ENCODE results near the gene CDX1.

Gene CDX1

GRCh38 chr5:150163547-150164059 lies 3.0 kb upstream of the CDX1 start:
- no peak for DNase-seq (ENCODE audit: low read depth)

DNA sequence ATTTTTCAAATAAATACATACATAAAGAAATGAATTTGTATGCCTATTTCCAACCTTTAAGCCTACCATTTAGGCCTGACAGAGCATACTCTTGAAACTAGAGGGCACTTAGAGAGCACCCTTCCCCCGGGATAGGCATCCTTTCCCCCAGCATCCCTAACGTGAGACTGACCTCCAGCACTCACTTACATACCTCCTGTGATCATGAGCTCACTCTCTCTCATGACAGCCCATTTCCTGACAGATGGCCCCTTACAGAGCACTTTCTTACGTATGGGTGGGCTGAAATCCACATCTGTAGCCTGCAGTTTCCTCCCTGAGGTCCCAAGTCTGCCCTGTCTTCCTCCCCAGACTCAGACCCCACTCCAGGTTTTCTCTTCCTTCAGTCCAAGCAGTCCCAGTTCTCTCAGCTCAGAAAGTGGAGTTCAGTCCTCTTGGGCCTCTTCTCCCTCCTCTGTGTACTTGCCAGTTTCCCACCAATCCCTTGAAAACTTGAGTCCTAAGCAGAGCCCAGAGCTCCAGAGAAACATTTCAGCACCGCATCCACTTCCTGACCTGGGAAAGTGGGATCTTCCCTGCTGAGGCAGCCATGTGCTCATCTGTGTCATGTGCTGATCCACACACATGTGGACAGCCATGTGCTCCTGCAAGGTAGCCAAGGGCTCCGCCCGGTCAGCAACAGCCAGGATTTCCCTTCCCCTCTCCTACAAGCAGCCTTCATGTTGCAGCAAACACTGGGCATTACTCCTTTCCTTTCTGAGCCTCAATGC lies 2.2 kb upstream of the CDX1 start:
- DNase-seq (ENCODE audit: low read depth): no peak

GRCh38 chr5:150166037-150166649 lies 435 bp upstream of the CDX1 start:
- DNase-seq (ENCODE audit: low read depth): no peak

- no peak for DNase-seq (ENCODE audit: low read depth)
Measured at GRCh38 chr5:150167512-150167850, 903 bp downstream of the CDX1 start.

- no peak for DNase-seq (ENCODE audit: low read depth)
Measured at GRCh38 chr5:150167908-150168307, 1.3 kb downstream of the CDX1 start.

DNA sequence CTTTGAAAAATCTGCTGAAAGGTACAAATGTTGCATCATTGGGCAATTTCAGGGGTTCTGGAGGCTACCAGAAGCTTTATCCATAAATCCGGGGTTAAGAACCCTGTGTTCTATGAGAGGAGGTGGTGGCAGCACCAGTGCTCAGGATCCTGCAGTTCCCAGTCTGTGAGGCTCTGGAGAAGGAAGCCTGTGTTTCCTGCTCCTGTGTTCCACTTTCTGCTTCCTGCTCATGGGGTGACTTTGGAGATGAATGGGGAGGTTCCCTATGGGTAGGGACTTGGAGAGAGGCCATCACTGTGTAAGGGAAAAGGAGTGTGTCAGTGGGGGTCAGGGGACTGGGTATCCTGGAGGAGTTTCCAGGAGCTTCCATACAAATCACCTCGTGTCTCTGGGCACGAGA lies 2.3 kb downstream of the CDX1 start:
- DNase-seq (ENCODE audit: low read depth): no peak

DNA sequence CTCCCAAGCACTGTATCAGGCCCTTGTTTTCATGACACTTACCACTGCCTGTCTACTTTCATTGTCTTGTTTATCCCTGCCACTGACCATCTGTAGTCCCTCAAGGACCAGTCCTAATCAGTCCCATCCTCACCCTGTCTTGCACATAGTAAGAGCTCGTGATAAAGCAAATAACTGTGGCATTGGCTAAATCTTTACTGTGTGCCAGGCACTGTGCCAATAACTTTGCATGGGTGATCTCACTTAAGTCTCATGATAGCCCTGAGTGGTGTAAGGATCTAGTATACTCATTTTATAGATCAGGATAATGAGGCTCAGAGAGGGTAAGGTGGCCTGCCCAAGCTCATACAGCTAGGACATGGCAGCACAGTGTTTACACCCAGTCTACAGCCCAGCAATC lies 5.6 kb downstream of the CDX1 start:
- no peak for DNase-seq (ENCODE audit: low read depth)

DNA sequence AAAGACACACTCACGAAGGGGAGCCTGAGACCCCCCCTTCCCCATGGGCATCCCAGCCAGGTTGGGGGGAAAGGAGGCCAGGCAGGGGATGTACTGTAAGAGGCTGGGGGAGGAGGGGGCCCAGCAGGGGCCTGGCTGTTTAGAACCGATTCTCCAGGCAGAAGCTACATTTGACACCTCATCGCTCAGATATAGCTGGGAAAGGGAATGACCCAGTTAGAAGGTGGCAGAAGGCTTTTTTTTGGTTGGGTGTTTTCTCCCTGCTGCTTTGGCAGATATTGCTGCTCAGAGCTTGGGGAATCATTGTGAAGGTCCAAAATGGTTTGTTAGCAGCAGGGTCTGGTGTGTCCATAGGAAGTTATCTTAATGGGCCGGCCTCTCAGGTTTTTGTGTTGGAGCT lies 6.0 kb downstream of the CDX1 start:
- no peak for DNase-seq (ENCODE audit: low read depth)

DNA sequence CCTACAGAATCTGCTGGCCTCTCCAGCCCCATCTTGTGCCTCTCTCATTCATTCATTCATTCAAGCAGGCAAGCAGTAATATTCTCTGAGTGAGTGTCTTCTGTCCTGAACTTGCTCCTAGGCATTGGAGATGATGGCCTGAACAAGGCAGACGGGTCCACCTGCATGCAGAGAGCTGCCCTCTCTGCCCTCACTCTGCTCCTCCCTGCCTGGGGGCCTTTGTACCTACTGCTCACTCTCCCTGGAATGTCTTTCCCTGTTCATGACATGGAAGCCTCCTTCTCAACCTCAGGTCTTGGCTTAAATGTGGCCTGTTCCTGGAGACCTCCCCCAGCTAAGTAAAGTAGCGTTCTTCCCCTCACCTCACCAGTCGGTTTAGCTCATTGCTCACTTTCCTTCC lies 6.6 kb downstream of the CDX1 start:
- DNase-seq (ENCODE audit: low read depth): no peak

DNA sequence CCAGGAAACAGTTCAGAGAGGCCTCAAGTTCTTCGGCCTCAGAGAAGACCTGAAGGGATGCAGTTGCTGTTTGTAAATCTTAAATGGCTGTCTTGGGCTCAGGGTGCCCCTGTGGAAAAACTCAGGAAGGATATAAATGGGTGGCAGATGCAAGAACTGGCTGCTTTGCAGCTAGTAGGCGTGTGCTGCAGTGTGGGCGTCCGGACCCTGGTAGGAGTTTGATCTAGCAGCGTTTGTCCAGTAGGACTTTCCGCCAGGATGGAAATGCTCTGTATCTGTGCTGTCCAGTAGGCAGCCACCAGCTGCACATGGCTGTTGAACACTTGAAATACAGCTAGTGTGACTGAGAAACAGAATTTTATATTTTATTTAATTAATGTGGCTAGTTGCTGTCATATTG lies 7.7 kb downstream of the CDX1 start:
- DNase-seq (ENCODE audit: low read depth): no peak

DNA sequence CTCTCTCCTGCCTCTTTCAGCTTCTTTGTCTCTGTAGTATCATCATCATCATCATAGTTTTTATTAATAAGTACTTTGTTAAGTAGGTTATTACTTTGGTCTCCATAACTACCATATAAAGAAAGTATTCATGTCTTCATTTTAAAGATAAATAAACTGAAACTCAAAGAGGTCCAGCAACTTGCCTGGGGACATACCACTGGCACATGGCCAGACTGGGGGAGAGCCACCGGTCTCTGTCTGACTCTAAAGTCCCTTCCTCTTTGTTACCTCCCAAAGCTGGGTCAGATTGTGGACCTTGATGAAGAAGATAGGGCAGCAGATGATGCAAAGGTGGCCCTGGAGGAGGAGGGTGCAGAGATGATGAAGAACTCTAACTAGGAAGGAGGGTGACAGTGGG lies 8.5 kb downstream of the CDX1 start:
- no peak for DNase-seq (ENCODE audit: low read depth)

- no peak for DNase-seq (ENCODE audit: low read depth)
Measured at GRCh38 chr5:150175536-150175935, 9.0 kb downstream of the CDX1 start.

DNA sequence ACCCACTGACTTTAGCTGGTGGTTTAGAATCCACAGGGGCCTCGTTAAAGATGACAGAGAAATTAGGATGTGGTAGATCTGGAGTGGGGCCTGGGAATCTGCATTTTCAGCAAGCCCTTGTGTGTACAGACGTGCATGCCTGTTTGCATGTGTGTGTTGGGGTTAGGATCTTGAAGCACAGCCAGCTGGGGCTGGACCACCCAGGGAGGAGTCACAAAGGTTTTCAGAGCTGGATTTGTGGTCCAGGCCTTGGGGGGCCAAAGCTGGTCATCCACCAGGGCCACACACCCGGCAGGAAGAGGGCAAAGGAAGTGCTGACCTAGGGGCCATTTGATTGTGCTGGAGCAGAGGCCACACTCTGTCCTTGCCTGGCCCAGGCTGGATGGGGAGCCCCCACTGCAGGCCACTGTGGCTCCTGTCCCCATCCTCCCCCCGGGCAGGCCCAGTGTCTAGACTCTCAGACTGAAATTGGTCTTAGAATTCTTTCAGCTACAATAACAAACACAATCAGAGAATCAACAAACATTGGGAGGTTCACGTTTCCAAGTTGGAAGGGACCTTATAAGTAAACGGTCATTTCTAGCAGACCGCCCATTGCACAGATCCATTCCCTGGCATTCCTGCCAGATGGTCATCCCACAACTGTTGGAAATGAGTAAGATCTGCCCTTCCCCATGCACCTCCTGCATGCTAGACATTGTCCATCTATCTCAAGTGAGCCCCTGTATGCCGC lies 10.3 kb downstream of the CDX1 start:
- no peak for DNase-seq (ENCODE audit: low read depth)

DNA sequence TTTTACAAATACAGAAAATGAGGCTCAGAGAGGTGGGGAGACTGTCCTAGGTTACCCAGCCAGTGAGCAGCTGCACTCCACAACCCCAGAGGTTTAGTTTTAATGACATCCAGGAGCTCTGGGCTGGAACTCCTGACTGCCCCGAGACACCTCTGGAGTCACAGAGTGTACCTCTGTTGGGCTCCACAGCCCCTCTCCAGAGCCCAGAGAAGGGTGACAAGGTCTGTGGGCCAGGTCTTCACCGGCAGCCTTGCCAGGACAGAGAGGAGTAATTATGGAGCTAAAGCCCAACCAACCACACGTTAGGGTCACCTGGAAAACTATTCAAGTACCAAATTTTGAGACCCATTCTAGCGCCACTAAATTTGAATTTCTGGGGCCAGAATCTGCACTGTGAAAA lies 11.1 kb downstream of the CDX1 start:
- DNase-seq (ENCODE audit: low read depth): no peak

DNA sequence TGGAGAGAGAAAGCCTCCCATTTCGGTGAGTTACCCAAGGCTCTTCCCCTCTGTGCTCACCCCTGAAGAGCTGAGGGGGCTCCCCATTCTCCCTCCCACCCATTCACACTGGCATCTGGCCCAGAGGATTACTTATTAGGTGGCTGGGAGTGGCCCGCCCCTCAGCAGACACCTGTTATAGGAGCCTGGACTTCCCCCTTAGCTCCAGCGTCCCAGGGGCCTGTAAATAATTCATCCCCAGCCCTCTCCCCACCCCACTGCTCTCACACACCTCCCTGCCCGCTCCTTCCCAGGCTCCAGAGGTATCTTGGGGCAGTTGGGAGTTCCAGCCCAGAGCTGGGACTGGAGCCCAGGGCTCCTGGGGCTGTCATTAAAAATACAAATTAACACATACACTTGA lies 11.7 kb downstream of the CDX1 start:
- DNase-seq (ENCODE audit: low read depth): no peak

GRCh38 chr5:150179019-150179620 lies 12.5 kb downstream of the CDX1 start:
- DNase-seq (ENCODE audit: low read depth): no peak

GRCh38 chr5:150180241-150181026 lies 13.9 kb downstream of the CDX1 start:
- no peak for DNase-seq (ENCODE audit: low read depth)

DNA sequence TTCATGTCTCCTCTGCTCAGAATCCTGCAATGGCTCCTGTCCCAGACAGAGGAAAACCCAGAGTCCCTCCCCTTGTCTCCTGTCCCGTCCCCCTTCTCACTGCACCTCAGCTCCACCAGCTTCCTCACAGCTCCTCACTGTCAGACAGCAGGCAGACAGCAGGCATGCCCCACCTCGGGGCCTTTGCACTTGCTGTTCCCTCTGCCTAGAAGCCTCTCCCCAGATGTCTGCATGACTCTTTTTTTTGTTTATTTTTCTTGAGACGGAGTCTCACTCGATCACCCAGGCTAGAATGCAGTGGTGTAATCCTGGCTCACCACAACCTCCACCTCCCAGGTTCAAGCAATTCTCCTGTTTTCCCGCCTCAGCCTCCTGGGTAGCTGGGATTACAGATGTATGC lies 14.4 kb downstream of the CDX1 start:
- no peak for DNase-seq (ENCODE audit: low read depth)

DNA sequence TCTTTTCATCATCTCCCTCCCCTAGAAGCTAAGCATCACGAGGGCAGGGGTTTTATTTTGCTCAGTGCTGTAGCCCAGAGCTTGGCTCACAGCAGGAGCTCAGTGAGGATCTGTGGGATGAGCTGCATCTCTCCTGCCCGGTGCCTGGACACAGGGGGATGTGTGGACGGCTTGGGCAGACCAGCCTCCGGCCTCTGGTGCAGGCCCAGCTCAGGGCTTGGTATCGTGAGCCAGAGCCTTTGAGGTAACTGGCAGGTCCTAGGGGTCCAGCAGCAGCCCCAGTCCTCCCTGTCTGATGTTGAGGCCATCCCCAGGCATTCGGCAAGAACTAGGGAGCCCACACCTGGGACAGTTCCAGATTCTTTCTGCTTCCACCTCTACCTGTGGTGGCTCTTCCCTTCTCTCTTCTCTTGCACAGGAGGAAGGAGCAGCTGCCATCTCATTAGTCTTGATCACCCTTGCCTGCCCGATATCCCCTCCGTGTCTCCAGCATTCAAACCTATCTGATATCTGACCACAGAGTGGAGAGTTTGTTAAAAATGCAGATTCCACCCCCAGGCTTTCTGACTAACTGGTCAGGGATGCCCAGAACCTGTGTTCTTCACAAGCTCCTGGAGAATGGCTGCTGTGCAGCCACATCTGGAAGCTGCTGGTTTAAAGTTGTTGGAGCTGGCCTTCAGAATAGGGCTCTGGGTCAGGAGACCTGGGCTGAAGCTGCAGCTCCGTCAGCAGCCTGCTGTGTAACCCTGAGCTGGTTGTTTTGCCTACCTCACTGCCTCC lies 15.4 kb downstream of the CDX1 start:
- DNase-seq (ENCODE audit: low read depth): no peak

GRCh38 chr5:150182774-150183173 lies 16.2 kb downstream of the CDX1 start:
- no peak for DNase-seq (ENCODE audit: low read depth)

- no peak for DNase-seq (ENCODE audit: low read depth)
Measured at GRCh38 chr5:150183436-150183835, 16.9 kb downstream of the CDX1 start.
